ENCODE measurements around the gene RASGEF1C.

DNA sequence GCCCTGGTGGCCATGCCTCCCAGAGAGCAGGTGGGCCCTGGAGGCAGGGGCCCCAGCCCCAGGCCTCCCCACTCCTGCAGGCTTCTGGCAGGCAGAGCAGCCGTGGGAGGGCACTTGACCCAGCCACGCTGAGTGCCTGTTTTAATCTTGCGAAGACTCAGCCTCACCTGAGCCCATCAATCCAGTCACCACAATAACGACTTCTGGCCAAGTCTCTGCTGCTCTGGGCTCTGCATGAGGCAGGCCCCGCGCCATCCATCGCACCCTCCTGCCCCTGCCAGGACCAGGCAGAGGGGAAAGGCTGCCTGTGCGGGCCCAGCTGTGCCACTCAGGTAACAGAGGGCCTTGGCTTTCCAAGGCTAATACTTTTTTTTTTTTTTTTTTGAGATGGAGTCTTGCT, 32.8 kb downstream of the RASGEF1C start:
- TF ChIP-seq, protein P1, sequence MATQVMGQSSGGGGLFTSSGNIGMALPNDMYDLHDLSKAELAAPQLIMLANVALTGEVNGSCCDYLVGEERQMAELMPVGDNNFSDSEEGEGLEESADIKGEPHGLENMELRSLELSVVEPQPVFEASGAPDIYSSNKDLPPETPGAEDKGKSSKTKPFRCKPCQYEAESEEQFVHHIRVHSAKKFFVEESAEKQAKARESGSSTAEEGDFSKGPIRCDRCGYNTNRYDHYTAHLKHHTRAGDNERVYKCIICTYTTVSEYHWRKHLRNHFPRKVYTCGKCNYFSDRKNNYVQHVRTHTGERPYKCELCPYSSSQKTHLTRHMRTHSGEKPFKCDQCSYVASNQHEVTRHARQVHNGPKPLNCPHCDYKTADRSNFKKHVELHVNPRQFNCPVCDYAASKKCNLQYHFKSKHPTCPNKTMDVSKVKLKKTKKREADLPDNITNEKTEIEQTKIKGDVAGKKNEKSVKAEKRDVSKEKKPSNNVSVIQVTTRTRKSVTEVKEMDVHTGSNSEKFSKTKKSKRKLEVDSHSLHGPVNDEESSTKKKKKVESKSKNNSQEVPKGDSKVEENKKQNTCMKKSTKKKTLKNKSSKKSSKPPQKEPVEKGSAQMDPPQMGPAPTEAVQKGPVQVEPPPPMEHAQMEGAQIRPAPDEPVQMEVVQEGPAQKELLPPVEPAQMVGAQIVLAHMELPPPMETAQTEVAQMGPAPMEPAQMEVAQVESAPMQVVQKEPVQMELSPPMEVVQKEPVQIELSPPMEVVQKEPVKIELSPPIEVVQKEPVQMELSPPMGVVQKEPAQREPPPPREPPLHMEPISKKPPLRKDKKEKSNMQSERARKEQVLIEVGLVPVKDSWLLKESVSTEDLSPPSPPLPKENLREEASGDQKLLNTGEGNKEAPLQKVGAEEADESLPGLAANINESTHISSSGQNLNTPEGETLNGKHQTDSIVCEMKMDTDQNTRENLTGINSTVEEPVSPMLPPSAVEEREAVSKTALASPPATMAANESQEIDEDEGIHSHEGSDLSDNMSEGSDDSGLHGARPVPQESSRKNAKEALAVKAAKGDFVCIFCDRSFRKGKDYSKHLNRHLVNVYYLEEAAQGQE (IDR thresholded peaks at IDR 0.05; ENCODE audit: insufficient replicate concordance, low read depth) = no peak
- TF ChIP-seq GABPA (IDR thresholded peaks at IDR 0.05; ENCODE audit: low read depth) (no peak), POLR2AphosphoS5 (IDR thresholded peaks at IDR 0.05; ENCODE audit: low read depth) (no peak), SPI1 (IDR thresholded peaks at IDR 0.05; ENCODE audit: borderline replicate concordance, low read depth) (no peak)
- TF ChIP-seq, protein P2, sequence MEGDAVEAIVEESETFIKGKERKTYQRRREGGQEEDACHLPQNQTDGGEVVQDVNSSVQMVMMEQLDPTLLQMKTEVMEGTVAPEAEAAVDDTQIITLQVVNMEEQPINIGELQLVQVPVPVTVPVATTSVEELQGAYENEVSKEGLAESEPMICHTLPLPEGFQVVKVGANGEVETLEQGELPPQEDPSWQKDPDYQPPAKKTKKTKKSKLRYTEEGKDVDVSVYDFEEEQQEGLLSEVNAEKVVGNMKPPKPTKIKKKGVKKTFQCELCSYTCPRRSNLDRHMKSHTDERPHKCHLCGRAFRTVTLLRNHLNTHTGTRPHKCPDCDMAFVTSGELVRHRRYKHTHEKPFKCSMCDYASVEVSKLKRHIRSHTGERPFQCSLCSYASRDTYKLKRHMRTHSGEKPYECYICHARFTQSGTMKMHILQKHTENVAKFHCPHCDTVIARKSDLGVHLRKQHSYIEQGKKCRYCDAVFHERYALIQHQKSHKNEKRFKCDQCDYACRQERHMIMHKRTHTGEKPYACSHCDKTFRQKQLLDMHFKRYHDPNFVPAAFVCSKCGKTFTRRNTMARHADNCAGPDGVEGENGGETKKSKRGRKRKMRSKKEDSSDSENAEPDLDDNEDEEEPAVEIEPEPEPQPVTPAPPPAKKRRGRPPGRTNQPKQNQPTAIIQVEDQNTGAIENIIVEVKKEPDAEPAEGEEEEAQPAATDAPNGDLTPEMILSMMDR (IDR thresholded peaks at IDR 0.05; ENCODE audit: insufficient read depth, low read length) = no peak

Measured in HL-60 (cell line).